DMS114 treated with DMSO at 0.1 percent for 48 hours (cell line): ENCODE measurements around the gene DNAJB8.

ENCODE experiments used
- DNase-seq: peaks from one replicate; lab custom pipeline; 2025; ENCODE audit not compliant: unreplicated experiment; lab: John Stamatoyannopoulos, UW

DNAJB8 gene

GRCh38 chr3:128466840-128467541 is at the start of gene DNAJB8:
Gene DNAJB8, minus strand, starts transcription at chr3:128466890. Its CDS starts 3,645 bp downstream, at chr3:128463245.
- DNase-seq: no peak

GRCh38 chr3:128515967-128516366 is 49.3 kb upstream of the DNAJB8 start:
- DNase-seq: no peak

GRCh38 chr3:128508852-128509251 is 42.2 kb upstream of the DNAJB8 start:
- no peak for DNase-seq

- DNase-seq: no peak
Measured at GRCh38 chr3:128506754-128507153, 40.1 kb upstream of the DNAJB8 start.

GRCh38 chr3:128505771-128506170 is 39.1 kb upstream of the DNAJB8 start:
- no peak for DNase-seq

GRCh38 chr3:128504963-128505730 is 38.5 kb upstream of the DNAJB8 start:
- no peak for DNase-seq

- no peak for DNase-seq
Measured at GRCh38 chr3:128504533-128504915, 37.8 kb upstream of the DNAJB8 start.

GRCh38 chr3:128503751-128504532 is 37.3 kb upstream of the DNAJB8 start:
- no peak for DNase-seq

- DNase-seq: no peak
Measured at GRCh38 chr3:128503164-128503651, 36.5 kb upstream of the DNAJB8 start.

GRCh38 chr3:128502712-128503111 is 36.0 kb upstream of the DNAJB8 start:
- no peak for DNase-seq

- no peak for DNase-seq
Measured at GRCh38 chr3:128501431-128501830, 34.7 kb upstream of the DNAJB8 start.

- no peak for DNase-seq
Measured at GRCh38 chr3:128500556-128500955, 33.9 kb upstream of the DNAJB8 start.

- DNase-seq: no peak
Measured at GRCh38 chr3:128499724-128500275, 33.1 kb upstream of the DNAJB8 start.

- DNase-seq: no peak
Measured at GRCh38 chr3:128498901-128499530, 32.3 kb upstream of the DNAJB8 start.

- no peak for DNase-seq
Measured at GRCh38 chr3:128498127-128498626, 31.5 kb upstream of the DNAJB8 start.

- peak; percentile 44 for DNase-seq
Measured at GRCh38 chr3:128497305-128498126, 30.8 kb upstream of the DNAJB8 start.

GRCh38 chr3:128496602-128497304 is 30.1 kb upstream of the DNAJB8 start:
- no peak for DNase-seq

- DNase-seq: no peak
Measured at GRCh38 chr3:128496019-128496601, 29.4 kb upstream of the DNAJB8 start.
